Smooth muscle cell (in vitro differentiated cells): ENCODE measurements around the gene ACOT8. TPM values are rescaled to one million over a fixed set of nuclear protein-coding genes. Genes with fewer than 3 reads are reported as not detected.

Source experiments
- DNase-seq: peaks from one replicate; lab custom pipeline; 2025; ENCODE audit not compliant: unreplicated experiment; lab: John Stamatoyannopoulos, UW
- H2AFZ ChIP-seq: fragments of 200-600 bp; sonication (generic); 2 replicates; pipeline ENCODE4 v1.6.0; 2016; ENCODE audit warnings: antibody characterized with exemption, low read depth, mild to moderate bottlenecking
- H3F3A ChIP-seq: fragments of 200-600 bp; sonication (generic); 2 replicates; pipeline ENCODE4 v1.6.0; 2017; ENCODE audit warnings: antibody characterized with exemption, low read depth
- H3K27ac ChIP-seq: fragments of 200-600 bp; sonication (generic); 2 replicates; pipeline ENCODE4 v1.5.1; 2016; ENCODE audit warnings: low read depth, mild to moderate bottlenecking
- H3K27me3 ChIP-seq: fragments of 200-600 bp; sonication (generic); 2 replicates; pipeline ENCODE4 v1.6.1; 2016; ENCODE audit warnings: low read depth, mild to moderate bottlenecking
- H3K36me3 ChIP-seq: fragments of 200-600 bp; sonication (generic); 2 replicates; pipeline ENCODE4 v1.5.1; 2016; ENCODE audit warnings: low read depth
- H3K4me1 ChIP-seq: fragments of 200-600 bp; sonication (generic); 2 replicates; pipeline ENCODE4 v1.5.1; 2016; ENCODE audit warnings: low read depth
- H3K4me2 ChIP-seq: fragments of 200-600 bp; sonication (generic); 2 replicates; pipeline ENCODE4 v1.6.0; 2016; ENCODE audit warnings: mild to moderate bottlenecking
- H3K4me3 ChIP-seq: fragments of 200-600 bp; sonication (generic); 2 replicates; pipeline ENCODE4 v1.5.1; 2016; ENCODE audit warnings: mild to moderate bottlenecking
- H3K79me2 ChIP-seq: fragments of 200-600 bp; sonication (generic); 2 replicates; pipeline ENCODE4 v1.6.0; 2016; ENCODE audit warnings: low read depth, mild to moderate bottlenecking
- H3K9ac ChIP-seq: fragments of 200-600 bp; sonication (generic); 2 replicates; pipeline ENCODE4 v1.6.0; 2016; ENCODE audit warnings: low read depth
- H3K9me3 ChIP-seq: fragments of 200-600 bp; sonication (generic); replicated peaks from 2 replicates; pipeline ENCODE4 v1.5.1; 2016; ENCODE audit warnings: low read depth
- H4K20me1 ChIP-seq: fragments of 200-600 bp; sonication (generic); 2 replicates; pipeline ENCODE4 v1.6.0; 2016; ENCODE audit warnings: low read depth
- CTCF ChIP-seq: fragments of 200-600 bp; sonication (generic); IDR thresholded peaks from 2 replicates; pipeline ENCODE4 v1.5.1; 2017; ENCODE audit warnings: borderline replicate concordance, mild to moderate bottlenecking, antibody characterized with exemption; ENCODE audit not compliant: insufficient read depth, poor library complexity, severe bottlenecking
- whole genome bisulfite sequencing: methylation state at CpG from one replicate; pipeline ENCODE4 v1.1.7; 2016; ENCODE audit warnings: low lambda C conversion rate; 5-methylcytosine and 5-hydroxymethylcytosine counted together
- polyA plus RNA-seq: library from polyadenylated mRNA; unstranded; fragments of >200 nt; fragmentation: Nextera tagmentation; extraction: Ambion mirVana; gene quantifications from 2 replicates; pipeline ENCODE4 v1.2.1, GENCODE V29; 2016
- total RNA-seq: library from RNA; depleted of rRNA; stranded (reverse); fragments of >200 nt; gene quantifications from 2 replicates; pipeline ENCODE4 v1.2.3, GENCODE V29; 2014

Gene ACOT8
- total and polyA plus RNA-seq, 2 experiments from 2014 or later: 31.9 to 43.8 TPM

GRCh38 chr20:45792317-45793118 is 64.7 kb downstream of the ACOT8 start:
- Histone ChIP-seq H3K9ac (peak overlapping the region; percentile 96), H3F3A (no peaks in the 10 kb centered on the region), H2AFZ (peak overlapping the region; percentile 50), H3K4me1 (peaks cover 5% of the 10 kb centered on the region), H3K4me3 (peak overlapping the region; percentile 77), H3K27me3 (no peaks in the 10 kb centered on the region), H3K9me3 (no peaks in the 10 kb centered on the region), H3K4me2 (peak overlapping the region; percentile 92), H3K79me2 (peaks cover 16% of the 10 kb centered on the region), H3K36me3 (peaks cover 12% of the 10 kb centered on the region), H3K27ac (peak overlapping the region; percentile 73), H4K20me1 (no peaks in the 10 kb centered on the region)
- DNase-seq: no peak
- TF ChIP-seq CTCF: no peak
- WGBS: 52% methylated on average over 19 of the region's 19 CpGs

Other genes with a start within 250 kb of the ACOT8 start
- not detected in 2 replicates for gene WFDC10A, start 227.7 kb downstream of the ACOT8 start, total RNA-seq
- not detected in 2 replicates for gene WFDC10A, start 227.7 kb downstream of the ACOT8 start, polyA plus RNA-seq
- not detected in 2 replicates for gene WFDC9, start 226.1 kb downstream of the ACOT8 start, total RNA-seq
- not detected in 2 replicates for gene WFDC9, start 226.1 kb downstream of the ACOT8 start, polyA plus RNA-seq
- gene WFDC11, start 187.2 kb downstream of the ACOT8 start, total RNA-seq: not detected in 2 replicates
- gene WFDC11, start 187.2 kb downstream of the ACOT8 start, polyA plus RNA-seq: not detected in 2 replicates
- not detected in 2 replicates for gene WFDC13, start 155.4 kb downstream of the ACOT8 start, total RNA-seq
- gene WFDC13, start 155.4 kb downstream of the ACOT8 start, polyA plus RNA-seq: not detected in 2 replicates
- gene WFDC10B, start 152.4 kb downstream of the ACOT8 start, total RNA-seq: not detected in 2 replicates
- gene WFDC10B, start 152.4 kb downstream of the ACOT8 start, polyA plus RNA-seq: 0.31 TPM in 1 of 2 replicates, not detected in the other
- not detected in 2 replicates for gene SPINT4, start 135.0 kb downstream of the ACOT8 start, total RNA-seq
- not detected in 2 replicates for gene SPINT4, start 135.0 kb downstream of the ACOT8 start, polyA plus RNA-seq
- not detected in 2 replicates for gene WFDC3, start 65.5 kb downstream of the ACOT8 start, total RNA-seq
- 0.64 TPM in 1 of 2 replicates, not detected in the other for gene WFDC3, start 65.5 kb downstream of the ACOT8 start, polyA plus RNA-seq
- 15.3 and 19.4 TPM in 2 replicates for gene DNTTIP1, start 65.4 kb downstream of the ACOT8 start, total RNA-seq
- gene DNTTIP1, start 65.4 kb downstream of the ACOT8 start, polyA plus RNA-seq: 52.6 and 55.4 TPM in 2 replicates
- 25.8 and 35.1 TPM in 2 replicates for gene UBE2C, start 44.7 kb downstream of the ACOT8 start, total RNA-seq
- gene UBE2C, start 44.7 kb downstream of the ACOT8 start, polyA plus RNA-seq: 61.2 and 66.5 TPM in 2 replicates
- 1.7 TPM in 1 of 2 replicates, not detected in the other for gene TNNC2, start 30.1 kb downstream of the ACOT8 start, total RNA-seq
- gene TNNC2, start 30.1 kb downstream of the ACOT8 start, polyA plus RNA-seq: 0.78 and 1.2 TPM in 2 replicates
- 10.9 and 14.7 TPM in 2 replicates for gene SNX21, start 23.6 kb downstream of the ACOT8 start, total RNA-seq
- 14.4 and 17.8 TPM in 2 replicates for gene SNX21, start 23.6 kb downstream of the ACOT8 start, polyA plus RNA-seq
- 4.9 and 6.5 TPM in 2 replicates for gene ZSWIM3, start 222 bp upstream of the ACOT8 start, total RNA-seq
- gene ZSWIM3, start 222 bp upstream of the ACOT8 start, polyA plus RNA-seq: 1.4 and 2.1 TPM in 2 replicates
- 10.5 and 12.2 TPM in 2 replicates for gene ZSWIM1, start 23.8 kb upstream of the ACOT8 start, total RNA-seq
- 5.7 and 6.7 TPM in 2 replicates for gene ZSWIM1, start 23.8 kb upstream of the ACOT8 start, polyA plus RNA-seq
- 0.54 and 1.2 TPM in 2 replicates for gene SPATA25, start 30.2 kb upstream of the ACOT8 start, total RNA-seq
- gene SPATA25, start 30.2 kb upstream of the ACOT8 start, polyA plus RNA-seq: 0.43 TPM in 1 of 2 replicates, not detected in the other
- 0.31 and 3.3 TPM in 2 replicates for gene NEURL2, start 33.8 kb upstream of the ACOT8 start, total RNA-seq
- gene NEURL2, start 33.8 kb upstream of the ACOT8 start, polyA plus RNA-seq: 3.7 and 4.7 TPM in 2 replicates
- gene CTSA, start 33.9 kb upstream of the ACOT8 start, total RNA-seq: 74.8 and 79.7 TPM in 2 replicates
- 132 and 138 TPM in 2 replicates for gene CTSA, start 33.9 kb upstream of the ACOT8 start, polyA plus RNA-seq
- 81.0 and 93.3 TPM in 2 replicates for gene PLTP, start 54.8 kb upstream of the ACOT8 start, total RNA-seq
- 197 and 262 TPM in 2 replicates for gene PLTP, start 54.8 kb upstream of the ACOT8 start, polyA plus RNA-seq
- gene PCIF1, start 77.3 kb upstream of the ACOT8 start, total RNA-seq: 13.5 and 15.4 TPM in 2 replicates
- gene PCIF1, start 77.3 kb upstream of the ACOT8 start, polyA plus RNA-seq: 37.2 and 38.9 TPM in 2 replicates
- 11.2 and 11.6 TPM in 2 replicates for gene ZNF335, start 114.8 kb upstream of the ACOT8 start, total RNA-seq
- 14.2 and 20.7 TPM in 2 replicates for gene ZNF335, start 114.8 kb upstream of the ACOT8 start, polyA plus RNA-seq
- 4.9 and 6.3 TPM in 2 replicates for gene MMP9, start 151.5 kb upstream of the ACOT8 start, total RNA-seq
- 5.9 and 27.2 TPM in 2 replicates for gene MMP9, start 151.5 kb upstream of the ACOT8 start, polyA plus RNA-seq
- gene SLC12A5, start 171.8 kb upstream of the ACOT8 start, total RNA-seq: 0.09 and 0.40 TPM in 2 replicates
- gene SLC12A5, start 171.8 kb upstream of the ACOT8 start, polyA plus RNA-seq: 1.2 and 1.3 TPM in 2 replicates
- 9.5 and 11.4 TPM in 2 replicates for gene NCOA5, start 232.6 kb upstream of the ACOT8 start, total RNA-seq
- 8.3 and 10.5 TPM in 2 replicates for gene NCOA5, start 232.6 kb upstream of the ACOT8 start, polyA plus RNA-seq